SKM-1 (cell line): ENCODE results near the gene PRRG1.
A peak's percentile ranks its signal among the peaks of the same experiment; 100 is the strongest.
"Not testable (repeated sequence)": the region's sequence is repeated elsewhere in the genome, so short reads cannot be mapped to it uniquely, and the experiment has no call there.

ENCODE experiments used
- DNase-seq: peaks from one replicate; lab custom pipeline; 2025; ENCODE audit not compliant: unreplicated experiment; lab: John Stamatoyannopoulos, UW

The PRRG1 gene

GRCh38 chrX:37349221-37350033 lies at the start of gene PRRG1:
Gene PRRG1, plus strand, starts transcription at chrX:37349364. Its CDS starts 56,886 bp downstream, at chrX:37406250.
- peak; percentile 25 for DNase-seq

GRCh38 chrX:37302569-37302968 lies 46.6 kb upstream of the PRRG1 start:
- DNase-seq = no peak

DNA sequence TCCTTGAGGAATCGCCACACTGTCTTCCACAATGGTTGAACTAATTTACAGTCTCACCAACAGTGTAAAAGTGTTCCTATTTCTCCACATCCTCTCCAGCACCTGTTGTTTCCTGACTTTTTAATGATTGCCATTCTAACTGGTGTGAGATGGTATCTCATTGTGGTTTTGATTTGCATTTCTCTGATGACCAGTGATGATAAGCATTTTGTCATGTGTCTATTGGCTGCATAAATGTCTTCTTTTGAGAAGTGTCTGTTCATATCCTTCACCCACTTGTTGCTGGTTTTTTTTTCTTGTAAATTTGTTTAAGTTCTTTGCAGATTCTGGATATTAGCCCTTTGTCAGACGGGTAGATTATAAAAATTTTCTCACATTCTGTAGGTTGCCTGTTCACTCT lies 43.9 kb upstream of the PRRG1 start:
- not testable (repeated sequence) for DNase-seq

- DNase-seq = no peak
These were observed 34.6 kb upstream of the PRRG1 start for GRCh38 chrX:37314531-37314930.

- DNase-seq = no peak
These were observed 33.5 kb upstream of the PRRG1 start for GRCh38 chrX:37315511-37316248.

DNA sequence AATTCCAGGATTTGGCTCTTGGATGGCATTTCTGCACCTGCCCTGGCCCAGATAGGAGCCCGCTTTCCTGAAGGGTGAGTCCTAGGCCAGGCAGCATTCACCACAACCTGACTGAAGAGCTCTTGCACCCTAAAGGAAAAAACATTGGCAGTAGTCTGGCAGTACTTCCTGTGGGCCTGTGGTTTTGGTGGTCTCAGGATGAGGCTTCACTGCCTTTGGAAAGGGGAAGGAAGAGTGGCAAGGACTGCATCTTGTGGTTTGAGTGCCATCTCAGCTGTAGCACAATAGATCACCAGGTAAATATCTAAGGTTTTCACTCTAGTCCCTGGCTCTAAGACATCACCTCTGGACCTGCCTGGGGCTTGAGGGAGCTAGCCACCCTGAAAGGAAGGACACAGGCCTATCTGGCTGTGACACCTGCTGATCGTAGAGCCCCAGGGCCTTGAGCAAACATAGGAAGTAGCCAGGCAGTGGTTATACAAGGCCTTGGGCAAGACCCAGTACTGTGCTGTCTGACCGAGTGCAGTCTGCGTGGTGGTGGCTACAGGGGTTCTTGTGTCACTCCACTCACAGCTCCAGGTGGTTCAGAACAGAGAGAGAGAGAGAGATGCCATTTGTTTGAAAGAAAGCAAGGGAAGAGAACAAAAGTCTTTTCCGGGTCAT lies 28.5 kb upstream of the PRRG1 start:
- DNase-seq = peak; percentile 37

- DNase-seq = no peak
These were observed 18.5 kb upstream of the PRRG1 start for GRCh38 chrX:37330642-37331041.

GRCh38 chrX:37331546-37331945 lies 17.6 kb upstream of the PRRG1 start:
- no peak for DNase-seq

- DNase-seq = no peak
These were observed 17.1 kb upstream of the PRRG1 start for GRCh38 chrX:37332055-37332454.

DNA sequence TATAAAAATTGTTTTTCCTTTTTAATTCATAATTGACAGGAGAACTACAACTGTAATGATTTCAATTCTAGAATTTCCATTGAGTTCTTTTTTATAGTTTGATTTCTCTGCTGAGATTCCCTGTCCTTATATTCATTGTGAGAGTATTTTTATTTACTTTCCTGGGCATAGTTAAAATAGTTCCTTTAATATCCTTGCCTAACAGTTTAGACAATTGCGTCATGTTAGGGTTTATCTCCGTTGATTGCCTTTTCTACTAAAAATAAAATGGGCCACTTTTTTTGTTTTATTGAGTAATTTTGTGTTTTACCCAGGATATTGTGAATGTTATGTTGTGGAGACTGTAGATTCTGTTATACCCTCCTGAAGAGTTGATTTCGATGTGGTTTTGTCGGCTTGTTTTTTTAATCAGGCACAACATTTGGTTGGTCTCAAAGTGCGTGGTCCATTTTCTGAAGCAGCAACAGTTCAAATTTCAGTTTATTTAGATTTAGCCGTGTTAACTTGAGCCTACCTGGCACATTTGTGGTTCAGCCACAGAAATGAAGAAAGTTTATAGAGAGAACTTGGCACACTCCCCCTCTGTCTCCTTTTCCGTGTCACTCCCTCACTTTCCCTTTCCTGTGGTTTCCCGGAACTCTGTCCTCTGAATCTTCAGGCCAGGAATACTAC lies 16.0 kb upstream of the PRRG1 start:
- no peak for DNase-seq

DNA sequence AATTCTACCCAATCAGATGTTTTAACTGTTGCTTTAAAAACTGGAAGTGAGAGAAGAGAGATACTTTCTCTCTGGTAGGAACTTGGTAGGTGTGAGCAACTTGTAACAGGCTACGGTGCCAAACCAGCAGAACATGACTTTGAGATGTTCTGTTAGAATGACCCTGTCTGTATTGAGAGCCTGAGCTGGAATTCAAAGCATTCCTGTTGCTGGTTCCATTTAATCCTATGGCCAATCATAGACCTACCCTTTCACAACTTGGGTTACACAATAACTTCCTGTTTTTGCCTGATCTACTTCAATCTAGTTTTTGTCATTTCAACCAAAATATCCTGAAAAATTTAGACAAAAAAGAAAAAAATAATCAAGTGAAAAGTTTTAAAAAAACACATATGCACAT lies 1.7 kb upstream of the PRRG1 start:
- peak; percentile 29 for DNase-seq

DNA sequence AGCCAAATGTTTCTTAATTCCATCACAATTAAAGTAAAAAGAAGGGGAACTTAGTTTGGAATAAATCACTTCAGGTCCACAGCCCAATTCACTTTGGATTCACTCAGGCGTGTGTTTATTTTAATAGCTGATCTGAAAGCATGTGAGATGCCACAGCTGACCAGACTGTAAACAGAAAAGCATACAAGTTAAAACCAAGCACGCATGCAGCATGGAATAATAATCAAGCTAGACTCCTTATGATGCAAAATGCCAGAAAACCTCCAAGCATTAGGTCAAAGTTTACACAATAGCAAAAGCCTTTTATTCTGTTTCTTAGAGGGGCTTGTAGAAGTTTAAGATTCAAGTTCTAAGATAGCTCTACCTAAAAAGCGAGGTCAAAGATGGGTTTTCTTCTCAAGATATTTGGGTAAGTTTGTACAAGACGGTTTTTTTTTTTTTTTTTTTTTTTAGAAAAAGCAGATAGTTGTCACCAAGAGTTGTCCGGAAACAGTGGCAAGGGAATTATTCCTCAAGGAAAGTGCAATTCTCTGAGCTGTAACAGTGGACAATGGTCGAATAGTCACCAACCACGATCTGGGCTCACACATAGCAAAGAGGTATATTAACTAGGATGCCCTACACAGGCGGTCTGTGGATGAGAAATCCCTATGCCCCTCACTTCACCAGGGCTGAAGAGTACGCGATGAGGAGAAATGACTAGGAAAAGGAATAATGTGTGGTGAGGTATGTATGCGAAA lies 763 bp upstream of the PRRG1 start:
- DNase-seq = no peak

DNA sequence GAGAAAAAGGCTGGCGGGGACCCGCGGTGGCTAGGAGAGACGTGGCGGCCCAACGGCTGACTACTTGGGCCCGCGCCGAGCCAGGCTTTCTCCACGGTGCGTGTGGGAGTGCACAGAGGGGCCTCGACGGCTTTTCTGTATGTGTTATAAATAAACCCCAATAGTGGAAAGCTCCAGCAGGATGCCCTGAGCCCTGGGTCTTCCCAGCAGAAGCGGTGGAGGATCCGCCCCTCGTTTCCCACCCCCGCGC lies 268 bp upstream of the PRRG1 start:
- DNase-seq = no peak

- DNase-seq = no peak
These were observed 836 bp downstream of the PRRG1 start for GRCh38 chrX:37350034-37350365.

GRCh38 chrX:37353646-37354045 lies 4.5 kb downstream of the PRRG1 start:
- DNase-seq = no peak

- DNase-seq = no peak
These were observed 8.3 kb downstream of the PRRG1 start for GRCh38 chrX:37357436-37357835.

DNA sequence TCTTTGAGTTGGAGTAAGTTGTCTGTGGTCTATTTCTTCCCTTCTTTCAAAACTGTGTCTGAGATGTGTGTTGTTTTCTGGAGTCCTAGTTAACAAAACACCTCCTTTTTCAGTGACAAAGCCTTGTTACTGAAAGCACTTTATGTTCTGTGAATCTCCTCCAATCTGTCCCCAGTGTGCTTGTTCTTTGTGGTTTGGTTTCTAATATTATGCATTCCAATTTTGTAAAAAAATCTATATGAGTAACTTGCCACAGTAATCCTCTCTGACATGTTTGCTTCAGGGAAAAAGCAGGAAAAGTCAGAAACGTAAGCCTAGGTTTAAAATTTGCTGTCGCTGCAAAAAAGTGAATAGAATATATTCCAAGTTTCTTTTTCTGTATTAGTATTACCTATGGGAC lies 12.4 kb downstream of the PRRG1 start:
- no peak for DNase-seq

- DNase-seq = no peak
These were observed 15.5 kb downstream of the PRRG1 start for GRCh38 chrX:37364666-37365065.

GRCh38 chrX:37367946-37368345 lies 18.8 kb downstream of the PRRG1 start:
- DNase-seq = no peak

DNA sequence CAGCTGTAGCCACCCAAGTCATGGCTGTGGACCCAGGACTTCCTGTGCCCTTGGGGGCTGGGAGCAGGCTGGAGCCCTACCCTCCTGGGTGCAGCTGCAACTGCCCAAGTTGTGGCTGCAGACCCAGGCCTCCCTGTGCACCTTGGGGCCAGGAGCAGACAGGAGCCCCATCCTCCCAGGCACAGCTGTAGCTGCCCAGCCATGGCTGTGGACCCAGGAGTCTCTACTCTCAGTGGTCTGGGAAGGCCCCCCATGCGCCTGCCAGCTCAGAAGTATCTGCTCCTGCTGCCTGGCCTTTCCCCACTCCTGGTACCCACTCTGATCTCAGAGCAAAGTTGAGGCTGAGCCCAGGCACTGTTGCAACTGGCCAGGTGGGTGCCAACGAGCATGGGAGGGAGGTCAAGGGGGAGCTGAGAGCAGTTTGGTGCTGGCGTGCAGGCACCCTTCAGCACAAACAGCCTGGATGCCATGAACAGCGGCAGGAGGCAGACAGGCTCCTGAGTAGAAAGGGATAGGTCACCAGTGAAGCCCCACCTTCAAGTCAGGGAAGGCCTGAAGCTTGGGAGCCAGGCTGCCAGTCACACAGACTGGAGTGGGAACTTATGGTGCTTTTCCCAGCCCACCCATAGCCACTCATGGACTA lies 21.5 kb downstream of the PRRG1 start:
- no peak for DNase-seq

DNA sequence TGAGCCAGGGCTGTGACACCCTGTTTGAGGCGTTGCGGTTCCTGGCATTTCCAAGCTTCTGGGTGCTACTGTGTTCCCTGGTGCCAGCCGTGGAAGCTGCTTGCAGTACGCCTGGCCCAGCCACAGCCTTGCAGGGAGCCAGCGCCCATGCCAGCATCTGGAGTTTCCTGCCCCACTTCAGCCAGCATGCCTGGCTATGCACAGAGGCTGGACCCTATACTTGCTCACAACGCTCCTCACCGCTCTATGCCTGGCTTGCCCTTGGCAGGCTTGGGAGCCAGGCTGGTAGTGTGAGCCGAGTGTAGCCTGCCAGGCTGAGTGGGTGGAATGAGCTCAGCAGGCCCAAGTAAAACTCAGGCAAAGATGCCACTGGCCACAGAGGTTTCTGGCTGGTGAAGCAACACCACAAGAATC lies 22.4 kb downstream of the PRRG1 start:
- no peak for DNase-seq
